H9 (cell line): ENCODE results near the gene NBEAL2. TPM values are rescaled to one million over a fixed set of nuclear protein-coding genes. Genes with fewer than 3 reads are reported as not detected.

ENCODE experiments used
- DNase-seq: peaks from one replicate; pipeline ENCODE4 v3.0.0-alpha.2; 2017
- H2AFZ ChIP-seq: one replicate; pipeline ENCODE4 v1.6.1; 2013; ENCODE audit warnings: mild to moderate bottlenecking, low read length, control low read depth, moderate library complexity
- H2AK5ac ChIP-seq: 2 replicates; pipeline ENCODE4 v1.6.1; 2013; ENCODE audit warnings: low read length, control low read depth, mixed read lengths; ENCODE audit not compliant: insufficient read length
- H2BK120ac ChIP-seq: one replicate; pipeline ENCODE4 v1.6.1; 2013; ENCODE audit warnings: low read depth, mild to moderate bottlenecking, low read length, control low read depth, inconsistent platforms; ENCODE audit not compliant: poor library complexity, severe bottlenecking
- H2BK12ac ChIP-seq: 2 replicates; pipeline ENCODE4 v1.6.1; 2013; ENCODE audit warnings: low read length, control low read depth, mixed read lengths, low read depth; ENCODE audit not compliant: insufficient read length
- H2BK15ac ChIP-seq: 2 replicates; pipeline ENCODE4 v1.6.1; 2013; ENCODE audit warnings: low read depth, low read length, control low read depth
- H2BK20ac ChIP-seq: one replicate; pipeline ENCODE4 v1.6.1; 2013; ENCODE audit warnings: low read depth, mild to moderate bottlenecking, low read length, control low read depth, inconsistent platforms; ENCODE audit not compliant: poor library complexity, severe bottlenecking
- H2BK5ac ChIP-seq: 2 replicates; pipeline ENCODE4 v1.6.1; 2013; ENCODE audit warnings: low read length, control low read depth, mixed read lengths; ENCODE audit not compliant: insufficient read length
- H3K14ac ChIP-seq: 2 replicates; pipeline ENCODE4 v1.6.1; 2013; ENCODE audit warnings: low read length, control low read depth; ENCODE audit not compliant: insufficient read depth
- H3K18ac ChIP-seq: 2 replicates; pipeline ENCODE4 v1.6.1; 2013; ENCODE audit warnings: low read depth, mild to moderate bottlenecking, mixed read lengths, low read length, control low read depth; ENCODE audit not compliant: insufficient read length
- H3K23ac ChIP-seq: 2 replicates; pipeline ENCODE4 v1.6.1; 2013; ENCODE audit warnings: low read length, control low read depth, mixed read lengths, low read depth; ENCODE audit not compliant: insufficient read length
- H3K23me2 ChIP-seq: 2 replicates; pipeline ENCODE4 v1.6.1; 2013; ENCODE audit warnings: low read depth, mild to moderate bottlenecking, mixed read lengths, low read length, control low read depth; ENCODE audit not compliant: insufficient read length, poor library complexity, severe bottlenecking
- H3K27ac ChIP-seq: 2 replicates; pipeline ENCODE4 v1.5.1; 2013; ENCODE audit warnings: low read length, control low read depth, mixed read lengths, low read depth; ENCODE audit not compliant: insufficient read length
- H3K27me3 ChIP-seq: 2 replicates; pipeline ENCODE4 v1.6.1; 2013; ENCODE audit warnings: low read length, control low read depth, inconsistent platforms; ENCODE audit not compliant: insufficient read depth
- H3K4ac ChIP-seq: 2 replicates; pipeline ENCODE4 v1.6.1; 2013; ENCODE audit warnings: low read depth, mild to moderate bottlenecking, control low read depth, inconsistent platforms, low read length, moderate library complexity
- H3K4me1 ChIP-seq: 2 replicates; pipeline ENCODE4 v1.6.1; 2013; ENCODE audit warnings: low read length, control low read depth, inconsistent platforms; ENCODE audit not compliant: insufficient read depth
- H3K4me2 ChIP-seq: 2 replicates; pipeline ENCODE4 v1.6.1; 2013; ENCODE audit warnings: low read length, control low read depth, mixed read lengths; ENCODE audit not compliant: insufficient read length, insufficient read depth
- H3K56ac ChIP-seq: 2 replicates; pipeline ENCODE4 v1.6.1; 2013; ENCODE audit warnings: low read depth, mild to moderate bottlenecking, mixed read lengths, low read length, control low read depth; ENCODE audit not compliant: insufficient read length
- H3K79me1 ChIP-seq: 2 replicates; pipeline ENCODE4 v1.6.1; 2013; ENCODE audit warnings: low read depth, mild to moderate bottlenecking, moderate library complexity, low read length, control low read depth, inconsistent platforms; ENCODE audit not compliant: insufficient read depth, poor library complexity, severe bottlenecking
- H3K79me2 ChIP-seq: 2 replicates; pipeline ENCODE4 v1.6.1; 2013; ENCODE audit warnings: low read length, control low read depth, inconsistent platforms; ENCODE audit not compliant: insufficient read depth
- H3K9ac ChIP-seq: 2 replicates; pipeline ENCODE4 v1.6.1; 2013; ENCODE audit warnings: low read length, control low read depth, mixed read lengths; ENCODE audit not compliant: insufficient read length; ENCODE audit errors: extremely low read depth
- H3K9me3 ChIP-seq: one replicate; pipeline ENCODE4 v1.6.1; 2013; ENCODE audit warnings: low read depth, low read length, inconsistent platforms; ENCODE audit not compliant: control insufficient read depth
- H3T11ph ChIP-seq: one replicate; pipeline ENCODE4 v1.6.1; 2013; ENCODE audit warnings: mild to moderate bottlenecking, low read length, control low read depth, inconsistent platforms
- H4K20me1 ChIP-seq: one replicate; pipeline ENCODE4 v1.6.1; 2013; ENCODE audit not compliant: control insufficient read depth, insufficient read length, insufficient read depth
- H4K5ac ChIP-seq: 2 replicates; pipeline ENCODE4 v1.6.1; 2013; ENCODE audit warnings: low read depth, mild to moderate bottlenecking, mixed read lengths, low read length, control low read depth; ENCODE audit not compliant: insufficient read length
- H4K8ac ChIP-seq: replicated peaks from 2 replicates; pipeline ENCODE4 v1.6.1; 2013; ENCODE audit warnings: low read length, control low read depth, mixed read lengths, low read depth; ENCODE audit not compliant: insufficient read length
- H4K91ac ChIP-seq: 2 replicates; pipeline ENCODE4 v1.6.1; 2013; ENCODE audit warnings: low read depth, mild to moderate bottlenecking, moderate library complexity, mixed read lengths, low read length, control low read depth; ENCODE audit not compliant: insufficient read length
- H3K27ac Mint-ChIP-seq, 3 experiments: 2 replicates in 2 of 3; 3 replicates in 1 of 3; pipeline ENCODE4 v1.8.0; 2020 to 2021; ENCODE audit warnings: mixed read lengths in 3 of 3, mild to moderate bottlenecking in 1 of 3, moderate library complexity in 1 of 3
- H3K27me3 Mint-ChIP-seq: 2 replicates; pipeline ENCODE4 v1.8.0; 2021; ENCODE audit warnings: low read depth, mild to moderate bottlenecking, moderate library complexity, mixed read lengths
- H3K36me3 Mint-ChIP-seq, 3 experiments: 2 replicates in 2 of 3; 3 replicates in 1 of 3; pipeline ENCODE4 v1.8.0; 2020 to 2021; ENCODE audit warnings: low read depth in 3 of 3, mixed read lengths in 3 of 3; ENCODE audit not compliant: insufficient read depth in 1 of 3
- H3K4me1 Mint-ChIP-seq, 2 experiments: 2 replicates each; pipeline ENCODE4 v1.8.0; 2020; ENCODE audit warnings: mixed read lengths in 2 of 2
- H3K4me3 Mint-ChIP-seq, 2 experiments: 2 replicates in 1 of 2; 3 replicates in 1 of 2; pipeline ENCODE4 v1.8.0; 2020 to 2021; ENCODE audit warnings: mild to moderate bottlenecking in 2 of 2, mixed read lengths in 2 of 2, moderate library complexity in 1 of 2
- H3K9me3 Mint-ChIP-seq, 2 experiments: 2 replicates in 1 of 2; 3 replicates in 1 of 2; pipeline ENCODE4 v1.8.0; 2020; ENCODE audit warnings: mild to moderate bottlenecking in 2 of 2, mixed read lengths in 2 of 2, moderate library complexity in 1 of 2
- CTCF ChIP-seq: fragments of 200-600 bp; sonication (generic); conservative IDR thresholded peaks from 3 replicates; pipeline ENCODE4 v1.8.0; 2021; ENCODE audit warnings: antibody characterized with exemption, mild to moderate bottlenecking
- WGBS: extraction: QIAGEN DNeasy Blood & Tissue Kit; methylation state at CpG from one replicate; pipeline ENCODE4 v1.1.7; 2013; ENCODE audit warnings: missing lambda C conversion rate, low lambda C conversion rate, mixed read lengths; ENCODE audit not compliant: insufficient read length; ENCODE audit errors: extremely low coverage; 5-methylcytosine and 5-hydroxymethylcytosine counted together
- total RNA-seq: library from RNA; stranded (reverse); gene quantifications from 2 replicates; pipeline ENCODE4 v1.2.1, GENCODE V29; 2021

Gene NBEAL2
- total RNA-seq, 1 experiment from 2014 or later: 52.1 TPM

- H4K5ac ChIP-seq: no peak overlapping the region
- no peak overlapping the region for H3K56ac ChIP-seq
- peaks cover 10% of the 10 kb centered on the region; the same call in 1 of the 2 replicates for H3K4me1 ChIP-seq
- Mint-ChIP-seq H3K27me3 (no peaks in the 10 kb centered on the region), H3K36me3 (peaks cover 0 to 4% (median 2%) of the 10 kb centered on the region in 3 experiments; a peak in 3 of 7 replicates), H3K27ac (no peak overlapping the region; a peak in 1 of 7 replicates), H3K4me1 (peaks cover 54 to 65% of the 10 kb centered on the region in 2 experiments), H3K9me3 (no peaks in the 10 kb centered on the region), H3K4me3 (no peak overlapping the region)
- H2BK120ac ChIP-seq: no peak overlapping the region
- H3K4ac ChIP-seq: no peak overlapping the region
- no peaks in the 10 kb centered on the region for H3K27me3 ChIP-seq
- no peak overlapping the region for H2AFZ ChIP-seq
- peaks cover 45% of the 10 kb centered on the region; the same call in 1 of the 2 replicates for H3K79me2 ChIP-seq
- no peak overlapping the region for H2BK15ac ChIP-seq
- H2BK20ac ChIP-seq: no peak overlapping the region
- no peak for DNase-seq
- H2AK5ac ChIP-seq: no peak overlapping the region
- WGBS: no CpG with 5 or more reads among the region's 11 CpGs
- H3K27ac ChIP-seq: no peak overlapping the region
- H3K23ac ChIP-seq: no peak overlapping the region
- H3K4me2 ChIP-seq: no peak overlapping the region
- no peak overlapping the region for H4K8ac ChIP-seq
- H4K91ac ChIP-seq: no peak overlapping the region
- no peaks in the 10 kb centered on the region for H3K9me3 ChIP-seq
- no peak overlapping the region for H3K18ac ChIP-seq
- no peak for TF ChIP-seq CTCF
- H3K23me2 ChIP-seq: no peaks in the 10 kb centered on the region
- no peak overlapping the region for H2BK12ac ChIP-seq
- no peaks in the 10 kb centered on the region for H4K20me1 ChIP-seq
- H3K9ac ChIP-seq: no peak overlapping the region
- no peak overlapping the region for H2BK5ac ChIP-seq
- no peak overlapping the region for H3T11ph ChIP-seq
- no peak overlapping the region for H3K14ac ChIP-seq
- H3K79me1 ChIP-seq: peaks cover 15% of the 10 kb centered on the region
Measured at GRCh38 chr3:46957092-46957820, 22.2 kb upstream of the NBEAL2 start.
